ENCODE measurements around the gene UQCRQ.

The UQCRQ gene

DNA sequence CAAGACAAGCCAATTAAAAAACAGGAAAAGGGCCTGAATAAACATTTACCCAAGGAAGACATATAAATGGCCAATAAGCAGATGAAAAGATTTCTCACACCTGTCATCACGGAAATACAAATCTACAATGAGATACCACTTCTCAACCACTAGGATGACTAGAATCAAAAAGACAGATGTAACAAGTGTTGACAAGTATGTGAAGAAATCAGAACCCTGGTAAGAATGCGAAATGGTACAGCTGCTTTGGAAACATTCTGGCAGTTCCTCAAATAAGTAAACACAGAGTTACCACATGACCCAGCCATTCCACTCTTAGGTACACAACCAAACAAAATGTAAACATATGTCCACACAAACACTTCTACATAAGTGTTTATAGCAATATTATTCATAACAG lies 39.5 kb downstream of the UQCRQ start:
- H2AFZ ChIP-seq (ENCODE audit: low read length), result no peak overlapping the region
- H3K4me2 ChIP-seq (ENCODE audit: low read depth, low read length, poor library complexity, severe bottlenecking), result no peak overlapping the region
- no peak overlapping the region for H3K9ac ChIP-seq (ENCODE audit: low read depth, low read length, poor library complexity, severe bottlenecking)
- no peaks in the 10 kb centered on the region for H4K20me1 ChIP-seq (ENCODE audit: insufficient read depth, low read length, poor library complexity, severe bottlenecking)
- H3K4me3 ChIP-seq (ENCODE audit: low read length, poor library complexity, severe bottlenecking), result no peak overlapping the region
- no peaks in the 10 kb centered on the region for H3K9me3 ChIP-seq (ENCODE audit: insufficient read depth, low read depth, low read length)
- no peaks in the 10 kb centered on the region for H3K4me1 ChIP-seq (ENCODE audit: insufficient read depth, low read length, poor library complexity, severe bottlenecking)
- H3K27me3 ChIP-seq (ENCODE audit: insufficient read depth, low read length, poor library complexity, severe bottlenecking), result no peaks in the 10 kb centered on the region
- no peak for TF ChIP-seq EZH2phosphoT487 (IDR thresholded peaks at IDR 0.05; ENCODE audit: borderline replicate concordance)
- TF ChIP-seq, protein P1, sequence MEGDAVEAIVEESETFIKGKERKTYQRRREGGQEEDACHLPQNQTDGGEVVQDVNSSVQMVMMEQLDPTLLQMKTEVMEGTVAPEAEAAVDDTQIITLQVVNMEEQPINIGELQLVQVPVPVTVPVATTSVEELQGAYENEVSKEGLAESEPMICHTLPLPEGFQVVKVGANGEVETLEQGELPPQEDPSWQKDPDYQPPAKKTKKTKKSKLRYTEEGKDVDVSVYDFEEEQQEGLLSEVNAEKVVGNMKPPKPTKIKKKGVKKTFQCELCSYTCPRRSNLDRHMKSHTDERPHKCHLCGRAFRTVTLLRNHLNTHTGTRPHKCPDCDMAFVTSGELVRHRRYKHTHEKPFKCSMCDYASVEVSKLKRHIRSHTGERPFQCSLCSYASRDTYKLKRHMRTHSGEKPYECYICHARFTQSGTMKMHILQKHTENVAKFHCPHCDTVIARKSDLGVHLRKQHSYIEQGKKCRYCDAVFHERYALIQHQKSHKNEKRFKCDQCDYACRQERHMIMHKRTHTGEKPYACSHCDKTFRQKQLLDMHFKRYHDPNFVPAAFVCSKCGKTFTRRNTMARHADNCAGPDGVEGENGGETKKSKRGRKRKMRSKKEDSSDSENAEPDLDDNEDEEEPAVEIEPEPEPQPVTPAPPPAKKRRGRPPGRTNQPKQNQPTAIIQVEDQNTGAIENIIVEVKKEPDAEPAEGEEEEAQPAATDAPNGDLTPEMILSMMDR (conservative IDR thresholded peaks at IDR 0.05; ENCODE audit: low read length), result no peak
- no peaks in the 10 kb centered on the region for H3K9me2 ChIP-seq (replicated peaks; ENCODE audit: low read depth, low read length)
- peaks cover 5% of the 10 kb centered on the region; the same call in 1 of the 2 replicates for H3K36me3 ChIP-seq (ENCODE audit: insufficient read depth, low read length)
- H3K79me2 ChIP-seq (ENCODE audit: insufficient read depth, low read length), result no peaks in the 10 kb centered on the region
- no peaks in the 10 kb centered on the region for H3F3A ChIP-seq (ENCODE audit: low read depth)

DNA sequence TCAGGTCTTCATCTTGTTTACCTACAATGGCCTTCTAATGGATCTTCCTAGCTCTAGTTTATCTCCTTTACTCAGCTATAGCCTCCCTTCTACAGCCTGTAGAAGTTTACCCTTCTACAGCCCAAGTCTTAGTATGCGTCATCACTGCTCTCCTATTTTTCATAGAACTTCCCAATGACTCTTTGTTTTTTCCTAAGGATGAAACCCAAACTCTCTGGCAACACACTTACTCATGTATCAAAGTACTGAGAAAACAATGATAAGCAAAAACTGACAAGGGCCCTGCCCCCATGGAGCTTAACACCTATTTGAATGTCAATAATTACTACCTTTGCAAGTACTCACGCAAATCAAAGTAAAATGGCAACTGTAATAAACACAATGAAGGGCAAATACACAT lies 40.7 kb downstream of the UQCRQ start:
- Histone ChIP-seq H3K4me3 (ENCODE audit: low read length, poor library complexity, severe bottlenecking) (no peak overlapping the region), H3K36me3 (ENCODE audit: insufficient read depth, low read length) (no peaks in the 10 kb centered on the region; the same call in 1 of the 2 replicates), H3K4me1 (ENCODE audit: insufficient read depth, low read length, poor library complexity, severe bottlenecking) (no peaks in the 10 kb centered on the region), H3K9me3 (ENCODE audit: insufficient read depth, low read depth, low read length) (no peaks in the 10 kb centered on the region), H4K20me1 (ENCODE audit: insufficient read depth, low read length, poor library complexity, severe bottlenecking) (no peaks in the 10 kb centered on the region), H3K9me2 (replicated peaks; ENCODE audit: low read depth, low read length) (no peaks in the 10 kb centered on the region), H3K27me3 (ENCODE audit: insufficient read depth, low read length, poor library complexity, severe bottlenecking) (no peaks in the 10 kb centered on the region), H3K4me2 (ENCODE audit: low read depth, low read length, poor library complexity, severe bottlenecking) (no peak overlapping the region), H3K79me2 (ENCODE audit: insufficient read depth, low read length) (no peaks in the 10 kb centered on the region), H3F3A (ENCODE audit: low read depth) (no peaks in the 10 kb centered on the region), H2AFZ (ENCODE audit: low read length) (no peak overlapping the region), H3K9ac (ENCODE audit: low read depth, low read length, poor library complexity, severe bottlenecking) (no peak overlapping the region)
- TF ChIP-seq EZH2phosphoT487 (IDR thresholded peaks at IDR 0.05; ENCODE audit: borderline replicate concordance), result no peak
- TF ChIP-seq, protein P1 (conservative IDR thresholded peaks at IDR 0.05; ENCODE audit: low read length), result no peak

GRCh38 chr5:132909702-132910101 lies 43.3 kb downstream of the UQCRQ start:
- no peaks in the 10 kb centered on the region for H3K27me3 ChIP-seq (ENCODE audit: insufficient read depth, low read length, poor library complexity, severe bottlenecking)
- no peak overlapping the region for H2AFZ ChIP-seq (ENCODE audit: low read length)
- H3K4me2 ChIP-seq (ENCODE audit: low read depth, low read length, poor library complexity, severe bottlenecking), result no peak overlapping the region
- H3K9ac ChIP-seq (ENCODE audit: low read depth, low read length, poor library complexity, severe bottlenecking), result no peak overlapping the region
- no peak overlapping the region for H3K4me3 ChIP-seq (ENCODE audit: low read length, poor library complexity, severe bottlenecking)
- no peaks in the 10 kb centered on the region for H4K20me1 ChIP-seq (ENCODE audit: insufficient read depth, low read length, poor library complexity, severe bottlenecking)
- no peaks in the 10 kb centered on the region for H3K79me2 ChIP-seq (ENCODE audit: insufficient read depth, low read length)
- H3F3A ChIP-seq (ENCODE audit: low read depth), result no peaks in the 10 kb centered on the region
- TF ChIP-seq, protein P1 (conservative IDR thresholded peaks at IDR 0.05; ENCODE audit: low read length), result no peak
- no peak for TF ChIP-seq EZH2phosphoT487 (IDR thresholded peaks at IDR 0.05; ENCODE audit: borderline replicate concordance)
- no peaks in the 10 kb centered on the region for H3K9me3 ChIP-seq (ENCODE audit: insufficient read depth, low read depth, low read length)
- no peaks in the 10 kb centered on the region; the same call in 1 of the 2 replicates for H3K36me3 ChIP-seq (ENCODE audit: insufficient read depth, low read length)
- H3K9me2 ChIP-seq (replicated peaks; ENCODE audit: low read depth, low read length), result no peaks in the 10 kb centered on the region
- no peaks in the 10 kb centered on the region for H3K4me1 ChIP-seq (ENCODE audit: insufficient read depth, low read length, poor library complexity, severe bottlenecking)

All from Loucy (cell line).